Subcutaneous adipose tissue (tissue), 4 donors: ENCODE results near the gene ITGB1BP2. TPM values are rescaled to one million over a fixed set of nuclear protein-coding genes. Genes with fewer than 3 reads are reported as not detected.

Source experiments
- CTCF ChIP-seq: fragments of 450-650 bp; IDR thresholded peaks from one replicate; pipeline ENCODE4 v1.5.1; 2016; ENCODE audit warnings: low read depth, mild to moderate bottlenecking, control low read depth, antibody characterized with exemption, moderate library complexity
- total RNA-seq, 4 donors: library from RNA; depleted of rRNA; stranded (reverse); fragments of >200 nt; gene quantifications; one replicate each; pipeline ENCODE4 v1.1.0, GENCODE V29; 2016

ITGB1BP2 gene
- total RNA-seq, 4 donors from 2014 or later = 1.5 to 4.6 (median 2.2) TPM

GRCh38 chrX:71269801-71270395 is 31.7 kb upstream of the ITGB1BP2 start:
- no peak for TF ChIP-seq CTCF

GRCh38 chrX:71282514-71283402 is 18.8 kb upstream of the ITGB1BP2 start:
- TF ChIP-seq CTCF = no peak

- TF ChIP-seq CTCF = no peak
Measured at GRCh38 chrX:71283403-71284143, 18.0 kb upstream of the ITGB1BP2 start, which contains the start of gene NONO. Gene NONO, plus strand, starts transcription at chrX:71283635. Its CDS starts 7,003 bp downstream, at chrX:71290638.

GRCh38 chrX:71285929-71286328 is 15.6 kb upstream of the ITGB1BP2 start:
- TF ChIP-seq CTCF = no peak

DNA sequence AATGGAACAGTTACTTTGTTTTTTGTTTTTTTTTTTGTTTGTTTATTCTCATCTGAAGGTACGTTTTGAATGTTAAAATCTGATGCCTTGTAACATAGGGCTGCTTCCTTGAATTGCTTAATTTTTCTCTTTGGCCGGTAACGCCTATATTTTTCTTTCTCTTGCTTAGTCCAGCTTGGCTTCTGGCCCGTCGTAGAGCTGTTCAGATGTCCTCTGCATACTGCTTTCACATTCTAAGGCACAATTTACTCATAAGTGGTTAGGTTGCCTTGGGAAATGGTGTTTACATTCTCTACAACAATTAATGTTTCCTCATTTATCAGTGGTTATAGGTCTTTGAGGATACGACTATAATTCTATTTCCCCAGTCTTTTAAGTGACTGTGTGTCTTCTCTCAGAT is 10.2 kb upstream of the ITGB1BP2 start:
- no peak for TF ChIP-seq CTCF

GRCh38 chrX:71292669-71293365 is 8.7 kb upstream of the ITGB1BP2 start:
- no peak for TF ChIP-seq CTCF
